B cell (primary cell): ENCODE measurements around the gene WWC1. TPM values are rescaled to one million over a fixed set of nuclear protein-coding genes. Genes with fewer than 3 reads are reported as not detected.

ENCODE experiments used
- ATAC-seq: fragments of 200-7000 bp; cut with Tn5 transposase; one replicate; pipeline ENCODE4 v1.10.0; 2021; ENCODE audit warnings: low read depth, mild to moderate bottlenecking, moderate number of reproducible peaks, moderate library complexity
- CTCF ChIA-PET: fragments of 350-600 bp; sonication (Branson Sonifier 250); formaldehyde crosslinking; loops from one replicate; lab custom pipeline; 2021; ENCODE audit warnings: antibody characterized with exemption, inconsistent platforms; lab: Charles Lee
- POLR2A ChIA-PET: fragments of 350-600 bp; sonication (Branson Sonifier 250); formaldehyde crosslinking; loops from one replicate; lab custom pipeline; 2021; ENCODE audit warnings: antibody characterized with exemption; lab: Charles Lee
- DNase-seq: peaks from one replicate; pipeline ENCODE4 v3.0.0; 2013
- H2AFZ ChIP-seq: 2 replicates; pipeline ENCODE4 v1.6.1; 2012; ENCODE audit warnings: mild to moderate bottlenecking, low read depth, low read length; ENCODE audit not compliant: insufficient read depth, poor library complexity, severe bottlenecking
- H3K27ac ChIP-seq, 2 donors: 1 replicate in 1 of 2; 2 replicates in 1 of 2; pipeline ENCODE4 v1.5.1; 2012 to 2013; ENCODE audit warnings: low read length in 2 of 2, mild to moderate bottlenecking in 2 of 2, moderate library complexity in 1 of 2
- H3K27me3 ChIP-seq, 4 experiments: fragments of 200-600 bp in 1 of 4; sonication (generic) in 1 of 4; replicated peaks in 1 of 4; 1 replicate in 2 of 4; 2 replicates in 2 of 4; pipeline versions ENCODE4 v1.6.1 to v1.7.0; 2013 to 2016; ENCODE audit warnings: low read length in 3 of 4, mild to moderate bottlenecking in 2 of 4, mixed read lengths in 1 of 4, moderate library complexity in 1 of 4; ENCODE audit not compliant: insufficient read depth in 4 of 4, control insufficient read depth in 3 of 4; ENCODE audit errors: control extremely low read depth in 1 of 4
- H3K36me3 ChIP-seq, 2 experiments: replicated peaks in 1 of 2; 1 replicate in 1 of 2; 2 replicates in 1 of 2; pipeline versions ENCODE4 v1.6.1 to v1.7.1; 2013; ENCODE audit warnings: low read length in 1 of 2; ENCODE audit not compliant: insufficient read depth in 2 of 2, control insufficient read depth in 1 of 2; ENCODE audit errors: control extremely low read depth in 1 of 2, extremely low read depth in 1 of 2
- H3K4me1 ChIP-seq, 2 donors: fragments of 200-600 bp in 1 of 2; sonication (generic) in 1 of 2; 1 replicate in 1 of 2; 2 replicates in 1 of 2; pipeline versions ENCODE4 v1.5.1 to v1.6.1; 2013 to 2017; ENCODE audit warnings: low read length in 2 of 2; ENCODE audit not compliant: control insufficient read depth in 2 of 2, insufficient read depth in 2 of 2
- H3K4me2 ChIP-seq: replicated peaks from 2 replicates; pipeline ENCODE3; 2012; ENCODE audit warnings: mild to moderate bottlenecking, low read depth, low read length; ENCODE audit not compliant: poor library complexity, severe bottlenecking
- H3K4me3 ChIP-seq, 5 experiments: fragments of 200-600 bp in 1 of 5; sonication (generic) in 1 of 5; 1 replicate in 3 of 5; 2 replicates in 2 of 5; pipeline versions ENCODE4 v1.5.1 to v1.7.0; 2011 to 2016; ENCODE audit warnings: low read length in 4 of 5, mild to moderate bottlenecking in 4 of 5, low read depth in 2 of 5, control low read depth in 1 of 5, moderate library complexity in 1 of 5; ENCODE audit not compliant: insufficient read depth in 1 of 5; ENCODE audit errors: control extremely low read depth in 1 of 5, extremely low read depth in 1 of 5
- H3K79me2 ChIP-seq: fragments of 200-600 bp; sonication (generic); one replicate; pipeline ENCODE4 v1.6.0; 2016; ENCODE audit warnings: low read length; ENCODE audit not compliant: control insufficient read depth, insufficient read depth
- H3K9ac ChIP-seq: fragments of 200-600 bp; sonication (generic); 2 replicates; pipeline ENCODE4 v1.6.1; 2017; ENCODE audit warnings: mild to moderate bottlenecking, low read length, moderate library complexity
- H3K9me3 ChIP-seq, 3 donors: one replicate each; pipeline versions ENCODE4 v1.6.1 to v1.7.1; 2013; ENCODE audit warnings: low read length in 2 of 3; ENCODE audit not compliant: control insufficient read depth in 2 of 3, insufficient read depth in 1 of 3; ENCODE audit errors: control extremely low read depth in 1 of 3
- H4K20me1 ChIP-seq: 2 replicates; pipeline ENCODE4 v1.6.0; 2012; ENCODE audit warnings: mild to moderate bottlenecking, low read length; ENCODE audit not compliant: insufficient read depth, control insufficient read depth, poor library complexity, severe bottlenecking
- H3K27ac Mint-ChIP-seq: one replicate; pipeline ENCODE4 v1.8.0; 2021; ENCODE audit warnings: mixed read lengths
- H3K27me3 Mint-ChIP-seq: one replicate; pipeline ENCODE4 v1.8.0; 2021; ENCODE audit warnings: mixed read lengths
- H3K4me1 Mint-ChIP-seq: one replicate; pipeline ENCODE4 v1.8.0; 2021; ENCODE audit warnings: mixed read lengths
- H3K4me3 Mint-ChIP-seq: one replicate; pipeline ENCODE4 v1.8.0; 2021; ENCODE audit warnings: mixed read lengths
- H3K9me3 Mint-ChIP-seq: one replicate; pipeline ENCODE4 v1.8.0; 2022; ENCODE audit warnings: mixed read lengths; ENCODE audit not compliant: insufficient read depth
- EZH2 ChIP-seq: IDR thresholded peaks from 2 replicates; pipeline ENCODE4 v1.6.1; 2012; ENCODE audit warnings: borderline replicate concordance, low read depth, mild to moderate bottlenecking, moderate library complexity, low read length; ENCODE audit not compliant: insufficient read depth, poor library complexity, severe bottlenecking
- whole genome bisulfite sequencing: methylation state at CpG from one replicate; pipeline ENCODE4 v1.1.5; 2013; ENCODE audit warnings: missing lambda C conversion rate; ENCODE audit not compliant: insufficient coverage; 5-methylcytosine and 5-hydroxymethylcytosine counted together
- intact Hi-C: fragments of 100-400 bp; cut with micrococcal nuclease; formaldehyde crosslinking; loops from one replicate; pipeline ENCODE4 v1.10.0; 2022
- polyA plus RNA-seq: library from polyadenylated mRNA; depleted of rRNA; stranded (reverse); fragments of >200 nt; gene quantifications from 2 replicates; pipeline ENCODE4 v1.2.3, GENCODE V29; 2012
- total RNA-seq, 2 donors: library from RNA; stranded (reverse); fragments of 120-200 nt in 1 of 2; gene quantifications; 1 replicate in 1 of 2; 2 replicates in 1 of 2; pipeline versions ENCODE4 v1.2.3 to v1.2.4, GENCODE V29; 2013 to 2022
- TF ChIP-seq, protein P1 (sequence below): fragments of 200-600 bp; IDR thresholded peaks from one replicate; pipeline ENCODE4 v1.8.0; 2022; ENCODE audit warnings: antibody characterized with exemption, mild to moderate bottlenecking

Gene WWC1
- total and polyA plus RNA-seq, 2 donors (not counting 1 experiment from before 2014, with no cell fraction given): 1.5 to 2.0 TPM

GRCh38 chr5:168457542-168457941 lies 166.1 kb downstream of the WWC1 start:
- no peaks in the 10 kb centered on the region for H3K4me1 Mint-ChIP-seq
- POLR2A ChIA-PET: no interaction called here

GRCh38 chr5:168460606-168461005 lies 169.2 kb downstream of the WWC1 start:
- Histone ChIP-seq H4K20me1 (no peaks in the 10 kb centered on the region), H3K27me3 (no peaks in the 10 kb centered on the region), H2AFZ (no peak overlapping the region), H3K4me1 (no peaks in the 10 kb centered on the region), H3K4me3 (no peak overlapping the region), H3K4me2 (no peak overlapping the region), H3K9me3 (peaks cover 0 to 9% (median 0%) of the 10 kb centered on the region in 3 donors), H3K36me3 (no peaks in the 10 kb centered on the region), H3K9ac (no peak overlapping the region), H3K27ac (no peak overlapping the region), H3K79me2 (no peaks in the 10 kb centered on the region)
- intact Hi-C loops: no loop called here
- DNase-seq (no peak), ATAC-seq (no peak)
- 96% methylated on average over 9 of the region's 9 CpGs for WGBS
- Mint-ChIP-seq H3K27ac (no peak overlapping the region), H3K27me3 (no peaks in the 10 kb centered on the region), H3K9me3 (peaks cover 3% of the 10 kb centered on the region), H3K4me3 (no peak overlapping the region), H3K4me1 (no peaks in the 10 kb centered on the region)
- ChIA-PET POLR2A (no interaction called here), CTCF (no interaction called here)
- TF ChIP-seq, protein P1, sequence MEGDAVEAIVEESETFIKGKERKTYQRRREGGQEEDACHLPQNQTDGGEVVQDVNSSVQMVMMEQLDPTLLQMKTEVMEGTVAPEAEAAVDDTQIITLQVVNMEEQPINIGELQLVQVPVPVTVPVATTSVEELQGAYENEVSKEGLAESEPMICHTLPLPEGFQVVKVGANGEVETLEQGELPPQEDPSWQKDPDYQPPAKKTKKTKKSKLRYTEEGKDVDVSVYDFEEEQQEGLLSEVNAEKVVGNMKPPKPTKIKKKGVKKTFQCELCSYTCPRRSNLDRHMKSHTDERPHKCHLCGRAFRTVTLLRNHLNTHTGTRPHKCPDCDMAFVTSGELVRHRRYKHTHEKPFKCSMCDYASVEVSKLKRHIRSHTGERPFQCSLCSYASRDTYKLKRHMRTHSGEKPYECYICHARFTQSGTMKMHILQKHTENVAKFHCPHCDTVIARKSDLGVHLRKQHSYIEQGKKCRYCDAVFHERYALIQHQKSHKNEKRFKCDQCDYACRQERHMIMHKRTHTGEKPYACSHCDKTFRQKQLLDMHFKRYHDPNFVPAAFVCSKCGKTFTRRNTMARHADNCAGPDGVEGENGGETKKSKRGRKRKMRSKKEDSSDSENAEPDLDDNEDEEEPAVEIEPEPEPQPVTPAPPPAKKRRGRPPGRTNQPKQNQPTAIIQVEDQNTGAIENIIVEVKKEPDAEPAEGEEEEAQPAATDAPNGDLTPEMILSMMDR: no peak
- TF ChIP-seq EZH2: no peak

More at GRCh38 chr5:168457542-168457941, 166.1 kb downstream of the WWC1 start:
- DNase-seq: no peak
- TF ChIP-seq, protein P1: no peak
- no peak for TF ChIP-seq EZH2
- no peak overlapping the region for H3K27ac ChIP-seq
- no peak overlapping the region for H2AFZ ChIP-seq
- no peaks in the 10 kb centered on the region for H3K27me3 Mint-ChIP-seq
- no peak overlapping the region for H3K4me3 ChIP-seq
- peaks cover 0 to 9% (median 0%) of the 10 kb centered on the region in 3 donors for H3K9me3 ChIP-seq
- H3K36me3 ChIP-seq: no peaks in the 10 kb centered on the region
- ATAC-seq: no peak
- H3K4me2 ChIP-seq: no peak overlapping the region
- H3K79me2 ChIP-seq: no peaks in the 10 kb centered on the region
- intact Hi-C loops: no loop called here
- H3K9ac ChIP-seq: no peak overlapping the region
- no peak overlapping the region for H3K4me3 Mint-ChIP-seq
- no peaks in the 10 kb centered on the region for H4K20me1 ChIP-seq
- H3K4me1 ChIP-seq: no peaks in the 10 kb centered on the region
- peaks cover 3% of the 10 kb centered on the region for H3K9me3 Mint-ChIP-seq
- H3K27ac Mint-ChIP-seq: no peak overlapping the region
- 80% methylated on average over 3 of the region's 3 CpGs for WGBS
- CTCF ChIA-PET: no interaction called here
- no peaks in the 10 kb centered on the region for H3K27me3 ChIP-seq
